ENCODE results near the gene SCG3. TPM values are rescaled to one million over a fixed set of nuclear protein-coding genes. Genes with fewer than 3 reads are reported as not detected.

SCG3 gene
- polyA plus RNA-seq, 6 donors from 2014 or later: not detected

- no peak overlapping the region for H3K4me3 Mint-ChIP-seq
- no peak for DNase-seq
- peak overlapping the region in 3 of 6 donors; percentile 22 to 60 (median 34) for H3K27ac Mint-ChIP-seq
- ATAC-seq (ENCODE audit: low read depth in 2 of 2): no peak
- peaks cover 0 to 1% (median 0%) of the 10 kb centered on the region in 7 donors for H3K9me3 Mint-ChIP-seq
- H3K36me3 Mint-ChIP-seq: peaks cover 13 to 19% of the 10 kb centered on the region in 2 donors
- H3K4me1 Mint-ChIP-seq: peaks cover 16 to 42% (median 29%) of the 10 kb centered on the region in 3 donors
- H3K27me3 Mint-ChIP-seq: no peaks in the 10 kb centered on the region
These were observed 40.1 kb downstream of the SCG3 start for GRCh38 chr15:51721199-51721960.

DNA sequence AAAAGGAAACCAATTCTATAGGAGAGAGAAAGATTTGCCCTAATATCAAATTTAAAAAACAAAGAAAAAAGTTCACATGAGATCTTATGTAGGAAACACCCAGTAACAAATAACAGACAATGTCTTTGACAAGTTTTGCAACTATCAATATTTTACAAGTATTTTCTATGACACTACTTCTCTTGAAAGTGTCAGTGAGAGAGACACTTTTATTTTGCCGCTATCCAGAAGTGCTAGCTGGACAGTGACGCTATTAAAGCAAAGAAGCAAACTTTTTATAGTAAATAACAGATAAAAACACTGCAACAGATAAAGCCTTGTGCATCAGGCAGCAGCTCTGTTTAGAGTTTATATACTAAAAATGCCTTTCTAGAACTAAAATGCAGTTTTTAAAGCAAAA is 42.9 kb downstream of the SCG3 start:
- no peak for DNase-seq
- peak overlapping the region in 1 of 8 donors; percentile 63 for H3K4me3 Mint-ChIP-seq
- peaks cover 0 to 1% (median 0%) of the 10 kb centered on the region in 7 donors for H3K9me3 Mint-ChIP-seq
- no peaks in the 10 kb centered on the region for H3K27me3 Mint-ChIP-seq
- peaks cover 37 to 57% (median 56%) of the 10 kb centered on the region in 3 donors for H3K4me1 Mint-ChIP-seq
- peak overlapping the region in 4 of 6 donors; percentile 56 to 74 (median 64) for H3K27ac Mint-ChIP-seq
- ATAC-seq (ENCODE audit: low read depth in 2 of 2): no peak
- peaks cover 13 to 19% of the 10 kb centered on the region in 2 donors for H3K36me3 Mint-ChIP-seq

DNA sequence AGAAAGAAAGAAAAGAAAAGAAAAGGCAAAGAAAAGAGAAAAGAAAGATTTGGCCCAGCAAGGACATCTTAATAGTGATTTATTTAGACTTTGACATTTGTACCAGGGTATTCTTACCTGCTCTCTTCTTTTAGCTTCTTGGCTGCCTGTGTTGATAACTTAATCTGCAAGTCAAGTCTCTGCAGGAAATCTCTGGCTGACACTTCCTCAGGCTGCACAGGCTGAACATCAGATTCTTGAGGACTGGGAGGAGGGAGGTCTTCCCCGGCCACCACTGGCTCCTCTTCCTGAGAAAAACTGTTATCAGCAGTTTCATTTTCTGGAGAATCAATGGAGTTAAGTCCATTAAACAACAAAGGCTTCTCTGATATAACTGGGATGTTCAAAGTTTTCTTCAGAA is 43.4 kb downstream of the SCG3 start:
- DNase-seq (no peak), ATAC-seq (ENCODE audit: low read depth in 2 of 2) (no peak)
- H3K4me3 Mint-ChIP-seq: peak overlapping the region in 3 of 8 donors; percentile 16 to 81 (median 63)
- H3K9me3 Mint-ChIP-seq: peaks cover 0 to 1% (median 0%) of the 10 kb centered on the region in 7 donors
- H3K36me3 Mint-ChIP-seq: peaks cover 13 to 19% of the 10 kb centered on the region in 2 donors
- peak overlapping the region in 5 of 6 donors; percentile 30 to 78 (median 71) for H3K27ac Mint-ChIP-seq
- no peaks in the 10 kb centered on the region for H3K27me3 Mint-ChIP-seq
- H3K4me1 Mint-ChIP-seq: peaks cover 40 to 61% (median 56%) of the 10 kb centered on the region in 3 donors

DNA sequence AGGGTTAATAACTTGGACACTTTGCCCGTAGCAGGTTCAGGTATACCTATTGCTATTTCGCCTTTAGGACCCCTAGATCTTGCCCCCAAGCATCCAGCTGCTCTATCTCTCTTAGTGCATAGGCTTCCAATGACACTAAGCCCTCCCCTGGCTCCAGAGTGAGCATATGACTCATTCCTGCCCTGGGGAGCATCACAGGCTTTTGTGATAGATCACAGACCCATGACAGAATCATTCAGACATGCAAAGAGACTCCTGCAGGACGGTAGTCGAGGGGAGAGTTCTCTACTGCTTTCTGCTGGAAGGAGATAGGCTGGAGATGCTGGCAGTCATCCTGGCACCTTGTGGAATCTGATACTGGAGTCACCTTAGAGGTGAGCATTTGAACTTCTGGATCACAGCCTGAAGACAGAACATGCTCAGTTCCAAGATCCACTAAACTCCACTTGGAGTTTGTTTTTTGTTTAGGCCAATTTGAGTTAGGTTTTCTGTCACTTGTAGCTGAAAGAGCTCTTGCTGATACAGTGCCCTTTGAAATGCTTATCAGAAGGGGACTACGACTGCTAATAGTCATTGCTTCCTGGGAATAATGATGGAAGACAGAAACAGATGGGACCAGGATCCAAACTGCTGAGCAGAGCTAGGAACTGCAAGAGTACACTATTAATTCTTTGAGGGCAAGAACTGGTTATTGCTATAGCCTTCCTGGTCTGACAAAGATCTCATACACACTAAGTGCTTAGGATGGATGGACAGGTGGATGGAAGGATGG is 45.2 kb downstream of the SCG3 start:
- peak overlapping the region in 5 of 6 donors; percentile 38 to 92 (median 75) for H3K27ac Mint-ChIP-seq
- peak overlapping the region in 4 of 8 donors; percentile 15 to 80 (median 25) for H3K4me3 Mint-ChIP-seq
- peaks cover 11 to 14% of the 10 kb centered on the region in 2 donors for H3K36me3 Mint-ChIP-seq
- H3K27me3 Mint-ChIP-seq: no peaks in the 10 kb centered on the region
- peaks cover 56 to 78% (median 69%) of the 10 kb centered on the region in 3 donors for H3K4me1 Mint-ChIP-seq
- ATAC-seq (ENCODE audit: low read depth in 2 of 2) (peak; percentile 25 to 52), DNase-seq (no peak)
- H3K9me3 Mint-ChIP-seq: no peaks in the 10 kb centered on the region

DNA sequence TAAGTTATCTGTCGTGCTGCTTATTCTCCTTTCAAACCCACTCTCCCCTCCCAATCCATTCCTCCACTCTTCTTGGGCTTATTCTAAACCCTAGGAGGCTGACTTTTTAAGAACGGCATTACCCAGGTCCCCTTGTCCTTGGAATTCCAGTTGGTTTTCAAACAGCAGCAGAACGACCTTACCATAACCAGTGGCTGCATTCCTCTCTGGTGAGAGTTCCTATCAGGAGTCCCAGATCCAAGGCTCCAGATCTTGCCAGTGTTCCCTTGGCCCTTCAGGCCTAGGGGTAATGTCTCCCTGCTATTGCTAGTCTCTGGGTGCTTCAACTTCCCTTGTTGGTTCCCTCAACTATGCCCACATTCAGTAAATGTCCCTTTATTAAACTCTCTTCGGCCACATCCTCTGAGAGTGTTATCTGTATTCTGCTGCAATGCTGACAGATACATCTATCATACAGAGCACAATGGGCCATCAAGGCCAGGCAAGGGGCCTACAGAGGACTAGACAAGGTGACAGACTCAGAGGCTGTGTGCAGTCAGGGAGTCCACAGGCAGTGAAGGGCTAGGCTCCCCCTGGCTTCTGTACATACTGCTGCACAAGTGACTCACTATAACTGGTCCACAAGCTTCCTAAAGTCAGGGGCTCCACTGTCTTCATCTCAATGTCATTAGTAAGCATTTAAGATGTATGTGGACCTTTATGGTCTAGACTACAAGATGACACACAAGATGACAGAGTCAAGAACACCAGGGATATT is 46.0 kb downstream of the SCG3 start:
- Mint-ChIP-seq H3K27me3 (no peaks in the 10 kb centered on the region), H3K36me3 (peaks cover 3 to 6% of the 10 kb centered on the region in 2 donors)
- no peak for ATAC-seq (ENCODE audit: low read depth in 2 of 2)

DNA sequence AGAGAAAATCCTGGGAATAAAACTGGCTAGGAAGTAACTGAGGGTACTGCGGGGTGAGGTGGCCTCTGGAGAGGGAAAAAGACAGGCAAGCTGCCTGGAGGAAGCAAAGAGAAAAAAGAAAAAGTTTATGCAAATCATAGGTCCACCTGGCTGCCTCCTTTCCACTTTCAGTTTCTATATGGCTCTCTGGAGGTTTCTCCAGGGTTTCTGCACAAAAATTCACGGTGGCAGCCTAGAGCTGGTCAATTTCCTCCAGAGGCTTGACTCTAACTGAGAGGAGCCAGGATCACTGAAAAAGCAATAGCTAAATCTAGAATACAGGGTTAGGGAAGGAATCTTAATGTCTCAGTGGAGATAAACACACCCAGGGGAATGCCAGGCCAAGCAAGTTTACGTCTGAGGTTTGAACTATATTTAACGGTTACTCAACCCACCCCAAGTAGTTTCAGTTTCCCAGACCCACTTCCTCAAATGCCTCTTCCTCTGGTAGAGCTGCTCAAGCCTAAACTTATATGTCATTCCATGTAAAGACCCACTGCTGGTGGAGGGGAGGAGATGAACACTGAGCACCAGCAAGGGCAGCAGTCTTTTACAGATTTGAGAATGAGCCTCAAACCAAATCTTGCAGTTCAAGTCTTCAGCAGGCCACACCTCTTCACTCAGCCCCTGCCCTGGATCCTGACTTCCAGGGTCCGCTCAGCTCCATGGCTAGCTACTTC is 50.4 kb downstream of the SCG3 start:
- ATAC-seq (ENCODE audit: low read depth in 2 of 2) (peak; percentile 85 to 87), DNase-seq (peak; percentile 87)
- Mint-ChIP-seq H3K4me3 (peak overlapping the region; percentile 76 to 94 (median 89)), H3K9me3 (no peaks in the 10 kb centered on the region), H3K36me3 (peaks cover 0 to 6% of the 10 kb centered on the region in 2 donors), H3K4me1 (peaks cover 79 to 98% (median 89%) of the 10 kb centered on the region in 3 donors), H3K27me3 (no peaks in the 10 kb centered on the region), H3K27ac (peak overlapping the region; percentile 96 to 99 (median 98))

More for the DNA sequence above, 46.0 kb downstream of the SCG3 start:
- H3K4me3 Mint-ChIP-seq: peak overlapping the region in 4 of 8 donors; percentile 2 to 73 (median 25)
- H3K27ac Mint-ChIP-seq: peak overlapping the region in 5 of 6 donors; percentile 0 to 92 (median 79)
- no peak for DNase-seq
- no peaks in the 10 kb centered on the region for H3K9me3 Mint-ChIP-seq
- H3K4me1 Mint-ChIP-seq: peaks cover 58 to 82% (median 72%) of the 10 kb centered on the region in 3 donors

DNA sequence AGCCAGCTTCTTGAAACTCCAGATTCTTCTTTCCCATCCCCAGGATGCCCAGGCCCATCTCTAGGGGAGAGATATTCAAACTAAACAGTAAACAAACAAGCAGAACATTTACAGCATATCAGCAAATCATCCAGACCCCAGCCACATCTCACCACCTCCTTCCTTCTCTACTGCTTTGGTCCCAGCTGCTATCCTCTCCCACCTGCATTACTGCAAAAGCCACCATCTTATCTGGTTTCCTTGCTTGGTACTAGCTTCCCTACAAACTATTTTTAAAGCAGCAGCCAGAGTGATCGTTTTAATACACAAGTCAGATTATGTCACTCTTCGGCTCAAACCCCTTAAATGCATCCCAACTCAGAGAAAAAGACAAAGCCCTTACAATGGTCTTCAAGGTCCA is 51.3 kb downstream of the SCG3 start:
- Mint-ChIP-seq H3K4me1 (peaks cover 71 to 90% (median 81%) of the 10 kb centered on the region in 3 donors), H3K36me3 (peaks cover 0 to 6% of the 10 kb centered on the region in 2 donors), H3K27ac (peak overlapping the region; percentile 96 to 99 (median 98)), H3K4me3 (peak overlapping the region; percentile 76 to 94 (median 89)), H3K9me3 (no peaks in the 10 kb centered on the region), H3K27me3 (no peaks in the 10 kb centered on the region)
- ATAC-seq (ENCODE audit: low read depth in 2 of 2) (no peak), DNase-seq (no peak)

DNA sequence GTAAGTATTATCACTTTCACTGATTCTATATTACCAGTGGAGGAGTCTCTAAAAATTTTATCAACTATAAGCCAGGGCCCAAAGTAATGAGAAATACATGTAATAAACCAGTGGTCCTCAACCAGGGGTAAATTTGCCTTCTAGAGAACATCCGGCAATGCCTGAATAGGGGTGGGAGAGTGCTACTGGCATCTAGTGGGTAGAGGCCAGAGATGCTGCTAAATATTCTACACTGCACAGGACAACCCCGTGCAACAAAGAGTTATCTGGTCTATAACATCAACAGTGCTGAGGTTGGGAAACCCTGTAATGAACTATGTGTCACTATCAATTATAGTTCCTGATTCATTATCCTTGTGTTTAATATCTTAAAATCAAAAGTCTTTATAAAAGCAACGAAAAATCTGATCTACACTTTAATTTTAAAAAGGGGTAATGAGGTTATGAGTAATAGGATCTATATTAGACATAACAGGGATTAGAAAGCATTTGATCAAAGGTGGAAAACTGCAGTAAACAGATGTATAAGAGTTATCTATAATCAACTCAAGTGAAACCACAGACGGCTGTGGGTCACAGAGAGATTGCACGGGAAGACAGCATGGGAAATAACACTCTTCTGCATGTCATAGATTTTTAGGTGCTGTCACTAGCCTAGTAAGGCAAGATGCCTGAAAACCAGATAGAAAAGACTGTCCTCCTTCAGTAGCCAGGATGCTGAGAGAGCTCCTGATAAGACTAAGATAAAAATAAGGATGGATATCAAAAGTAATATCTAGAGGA is 54.1 kb downstream of the SCG3 start:
- ATAC-seq (ENCODE audit: low read depth in 2 of 2): no peak
- peaks cover 0 to 5% of the 10 kb centered on the region in 2 donors for H3K36me3 Mint-ChIP-seq
- DNase-seq: no peak
- no peaks in the 10 kb centered on the region for H3K27me3 Mint-ChIP-seq
- H3K4me1 Mint-ChIP-seq: peaks cover 66 to 79% (median 72%) of the 10 kb centered on the region in 3 donors
- peak overlapping the region; percentile 88 to 96 (median 95) for H3K4me3 Mint-ChIP-seq
- H3K27ac Mint-ChIP-seq: peak overlapping the region; percentile 92 to 97 (median 96)
- H3K9me3 Mint-ChIP-seq: no peaks in the 10 kb centered on the region

GRCh38 chr15:51736069-51736468 is 54.8 kb downstream of the SCG3 start:
- DNase-seq (no peak), ATAC-seq (ENCODE audit: low read depth in 2 of 2) (no peak)
- Mint-ChIP-seq H3K27me3 (no peaks in the 10 kb centered on the region), H3K9me3 (no peaks in the 10 kb centered on the region), H3K27ac (peak overlapping the region; percentile 92 to 97 (median 96)), H3K4me3 (peak overlapping the region; percentile 88 to 96 (median 95)), H3K4me1 (peaks cover 59 to 73% (median 66%) of the 10 kb centered on the region in 3 donors), H3K36me3 (no peaks in the 10 kb centered on the region)

DNA sequence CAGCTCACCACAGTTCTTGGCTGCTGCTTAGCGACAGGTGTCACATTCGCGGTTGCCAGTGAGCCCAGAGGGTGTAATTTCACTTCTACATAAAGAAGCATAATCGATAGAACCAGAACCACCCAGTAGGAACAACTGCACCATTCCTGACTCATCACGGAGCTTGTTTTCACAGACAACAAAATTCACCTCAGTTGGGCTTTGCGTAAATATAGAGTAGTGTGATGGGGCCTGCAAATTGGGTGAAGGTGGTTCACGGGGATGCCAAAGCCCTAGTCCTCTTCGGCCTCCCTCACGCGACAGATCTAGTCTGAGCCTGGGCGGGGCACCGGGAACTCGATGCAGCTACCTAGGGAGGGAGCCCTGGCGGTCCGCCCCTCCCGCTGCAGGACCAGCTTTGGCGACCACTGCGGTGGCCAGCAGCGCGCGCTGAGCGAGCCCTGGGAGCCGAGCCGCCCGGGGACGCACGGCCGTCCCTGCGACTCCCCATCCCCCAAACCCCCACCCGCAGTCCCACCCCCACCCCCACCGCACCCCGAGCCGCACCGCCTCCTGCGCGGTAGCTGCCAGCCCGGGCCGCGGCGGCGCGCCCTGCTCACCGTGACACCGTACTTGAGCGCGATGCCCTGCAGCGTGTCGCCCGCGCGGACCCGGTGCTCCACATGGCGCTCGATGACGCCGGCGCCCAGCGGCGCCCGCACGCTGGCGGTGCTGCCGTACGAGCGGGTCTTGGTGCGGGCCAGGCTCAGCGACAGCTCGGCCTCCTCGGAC is 55.6 kb downstream of the SCG3 start:
- H3K4me3 Mint-ChIP-seq: peak overlapping the region; percentile 88 to 96 (median 95)
- no peaks in the 10 kb centered on the region for H3K9me3 Mint-ChIP-seq
- peak; percentile 61 for DNase-seq
- peak overlapping the region; percentile 92 to 97 (median 96) for H3K27ac Mint-ChIP-seq
- no peaks in the 10 kb centered on the region for H3K27me3 Mint-ChIP-seq
- no peaks in the 10 kb centered on the region for H3K36me3 Mint-ChIP-seq
- peaks cover 51 to 64% (median 58%) of the 10 kb centered on the region in 3 donors for H3K4me1 Mint-ChIP-seq
- ATAC-seq (ENCODE audit: low read depth in 2 of 2): peak; percentile 59 to 61

All from naive B cell (primary cell).